ENCODE measurements around the gene FAM107B. TPM values are rescaled to one million over a fixed set of nuclear protein-coding genes. Genes with fewer than 3 reads are reported as not detected.
A peak's percentile ranks its signal among the peaks of the same experiment; 100 is the strongest.

FAM107B gene
- total and polyA plus RNA-seq, 4 donors: 24.9 to 58.1 (median 30.9) TPM

DNA sequence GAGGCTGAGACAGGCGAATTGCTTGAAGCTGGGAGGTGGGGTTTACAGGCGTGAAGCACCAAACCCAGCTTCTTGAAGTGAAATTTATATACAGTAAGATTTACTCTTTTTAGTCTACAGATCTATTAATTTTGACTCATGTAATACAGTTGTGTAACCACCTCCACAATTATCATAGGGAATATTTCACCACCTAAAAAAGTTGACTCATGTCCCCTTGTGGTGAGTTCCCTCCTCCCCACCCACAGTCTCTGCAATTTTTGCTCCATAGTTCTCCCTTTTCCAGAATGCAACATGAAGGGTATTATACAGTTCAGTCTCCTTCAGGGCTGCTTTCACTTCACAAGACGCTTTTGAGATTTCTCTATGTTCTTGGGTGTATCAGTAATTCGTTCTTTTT lies 156.8 kb downstream of the FAM107B start:
- 79% methylated on average over 4 of the region's 4 CpGs for WGBS
- Histone ChIP-seq H3K4me1 (ENCODE audit: control insufficient read depth in 4 of 4, insufficient read depth in 4 of 4, low read length in 3 of 4) (peaks cover 0 to 18% (median 5%) of the 10 kb centered on the region in 4 donors), H3K27ac (ENCODE audit: low read depth in 1 of 2, low read length in 2 of 2) (no peak overlapping the region)

DNA sequence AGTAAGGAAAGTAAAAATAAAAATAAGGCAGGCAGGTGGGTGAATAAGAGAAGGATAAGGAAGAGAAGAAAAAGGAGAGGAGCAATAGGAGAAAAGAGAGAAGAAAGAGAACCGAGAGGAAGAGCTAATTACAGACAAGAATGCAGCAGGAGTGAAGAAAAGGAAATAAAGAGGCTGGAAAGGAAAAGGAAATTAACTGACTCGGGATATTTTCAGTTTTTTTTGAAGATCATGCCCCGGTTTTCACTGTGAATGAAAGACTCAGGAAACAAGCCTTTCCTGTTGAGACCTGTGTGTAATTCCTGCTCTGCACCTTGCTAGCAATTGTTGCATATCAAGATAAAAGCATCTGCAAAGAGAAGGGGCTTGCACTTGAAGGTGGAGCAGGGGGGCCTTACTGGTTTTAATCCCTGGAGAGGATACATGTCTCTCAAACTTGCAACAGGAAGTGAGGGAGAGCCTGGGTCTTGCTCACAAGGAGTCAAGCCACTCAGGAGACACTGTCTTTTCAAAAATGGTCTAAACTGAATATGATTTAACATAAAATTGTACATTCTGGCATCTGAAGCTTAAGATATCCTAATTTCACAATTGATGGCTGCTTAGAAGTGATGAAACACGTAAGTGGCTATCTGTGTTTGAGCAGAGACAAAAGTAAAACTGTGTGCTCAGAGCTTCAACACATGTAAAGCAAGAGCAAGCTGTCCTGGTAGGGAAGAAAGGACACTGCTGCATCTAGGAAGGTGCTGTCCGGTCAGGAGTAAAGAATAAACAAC lies 157.6 kb downstream of the FAM107B start:
- WGBS: 59% methylated on average over 5 of the region's 5 CpGs
- DNase-seq (ENCODE audit: low spot score): no peak
- peaks cover 0 to 25% (median 11%) of the 10 kb centered on the region in 4 donors for H3K4me1 ChIP-seq (ENCODE audit: control insufficient read depth in 4 of 4, insufficient read depth in 4 of 4, low read length in 3 of 4)
- no peaks in the 10 kb centered on the region for H3K27me3 ChIP-seq (ENCODE audit: control insufficient read depth in 4 of 4, insufficient read depth in 4 of 4, low read length in 3 of 4)
- no peaks in the 10 kb centered on the region for H3K36me3 ChIP-seq (ENCODE audit: control insufficient read depth in 4 of 4, insufficient read depth in 3 of 4, low read depth in 1 of 4, low read length in 3 of 4)
- H3K27ac ChIP-seq (ENCODE audit: low read depth in 1 of 2, low read length in 2 of 2): no peak overlapping the region
- no peak overlapping the region for H3K4me3 ChIP-seq (ENCODE audit: low read depth in 1 of 3, low read length in 3 of 3)
- TF ChIP-seq, protein P1, sequence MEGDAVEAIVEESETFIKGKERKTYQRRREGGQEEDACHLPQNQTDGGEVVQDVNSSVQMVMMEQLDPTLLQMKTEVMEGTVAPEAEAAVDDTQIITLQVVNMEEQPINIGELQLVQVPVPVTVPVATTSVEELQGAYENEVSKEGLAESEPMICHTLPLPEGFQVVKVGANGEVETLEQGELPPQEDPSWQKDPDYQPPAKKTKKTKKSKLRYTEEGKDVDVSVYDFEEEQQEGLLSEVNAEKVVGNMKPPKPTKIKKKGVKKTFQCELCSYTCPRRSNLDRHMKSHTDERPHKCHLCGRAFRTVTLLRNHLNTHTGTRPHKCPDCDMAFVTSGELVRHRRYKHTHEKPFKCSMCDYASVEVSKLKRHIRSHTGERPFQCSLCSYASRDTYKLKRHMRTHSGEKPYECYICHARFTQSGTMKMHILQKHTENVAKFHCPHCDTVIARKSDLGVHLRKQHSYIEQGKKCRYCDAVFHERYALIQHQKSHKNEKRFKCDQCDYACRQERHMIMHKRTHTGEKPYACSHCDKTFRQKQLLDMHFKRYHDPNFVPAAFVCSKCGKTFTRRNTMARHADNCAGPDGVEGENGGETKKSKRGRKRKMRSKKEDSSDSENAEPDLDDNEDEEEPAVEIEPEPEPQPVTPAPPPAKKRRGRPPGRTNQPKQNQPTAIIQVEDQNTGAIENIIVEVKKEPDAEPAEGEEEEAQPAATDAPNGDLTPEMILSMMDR (IDR thresholded peaks at IDR 0.05; ENCODE audit: low read depth, low read length, missing input control): no peak
- TF ChIP-seq JUND (IDR thresholded peaks at IDR 0.05) (no peak), SP1 (IDR thresholded peaks at IDR 0.05) (no peak), HNF4G (IDR thresholded peaks at IDR 0.05) (no peak)
- TF ChIP-seq, protein P2, sequence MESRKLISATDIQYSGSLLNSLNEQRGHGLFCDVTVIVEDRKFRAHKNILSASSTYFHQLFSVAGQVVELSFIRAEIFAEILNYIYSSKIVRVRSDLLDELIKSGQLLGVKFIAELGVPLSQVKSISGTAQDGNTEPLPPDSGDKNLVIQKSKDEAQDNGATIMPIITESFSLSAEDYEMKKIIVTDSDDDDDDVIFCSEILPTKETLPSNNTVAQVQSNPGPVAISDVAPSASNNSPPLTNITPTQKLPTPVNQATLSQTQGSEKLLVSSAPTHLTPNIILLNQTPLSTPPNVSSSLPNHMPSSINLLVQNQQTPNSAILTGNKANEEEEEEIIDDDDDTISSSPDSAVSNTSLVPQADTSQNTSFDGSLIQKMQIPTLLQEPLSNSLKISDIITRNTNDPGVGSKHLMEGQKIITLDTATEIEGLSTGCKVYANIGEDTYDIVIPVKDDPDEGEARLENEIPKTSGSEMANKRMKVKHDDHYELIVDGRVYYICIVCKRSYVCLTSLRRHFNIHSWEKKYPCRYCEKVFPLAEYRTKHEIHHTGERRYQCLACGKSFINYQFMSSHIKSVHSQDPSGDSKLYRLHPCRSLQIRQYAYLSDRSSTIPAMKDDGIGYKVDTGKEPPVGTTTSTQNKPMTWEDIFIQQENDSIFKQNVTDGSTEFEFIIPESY (IDR thresholded peaks at IDR 0.05): no peak
- no peaks in the 10 kb centered on the region for H3K9me3 ChIP-seq (ENCODE audit: control insufficient read depth in 4 of 4, low read length in 3 of 4)
- no peak overlapping the region for H3K9ac ChIP-seq (ENCODE audit: low read depth in 1 of 2, low read length in 2 of 2)

More for the DNA sequence above, 156.8 kb downstream of the FAM107B start:
- Histone ChIP-seq H3K27me3 (ENCODE audit: control insufficient read depth in 4 of 4, insufficient read depth in 4 of 4, low read length in 3 of 4) (no peaks in the 10 kb centered on the region), H3K4me3 (ENCODE audit: low read depth in 1 of 3, low read length in 3 of 3) (no peak overlapping the region), H3K36me3 (ENCODE audit: control insufficient read depth in 4 of 4, insufficient read depth in 3 of 4, low read depth in 1 of 4, low read length in 3 of 4) (no peaks in the 10 kb centered on the region), H3K9ac (ENCODE audit: low read depth in 1 of 2, low read length in 2 of 2) (no peak overlapping the region), H3K9me3 (ENCODE audit: control insufficient read depth in 4 of 4, low read length in 3 of 4) (no peaks in the 10 kb centered on the region)
- no peak for TF ChIP-seq FOXA1 (IDR thresholded peaks at IDR 0.05)
- TF ChIP-seq NR2F2 (IDR thresholded peaks at IDR 0.05): no peak
- TF ChIP-seq, protein P2 (IDR thresholded peaks at IDR 0.05): no peak
- TF ChIP-seq GABPA (IDR thresholded peaks at IDR 0.05 in 1 of 2, conservative IDR thresholded peaks at IDR 0.05 in 1 of 2): no peak
- TF ChIP-seq FOXA2 (IDR thresholded peaks at IDR 0.05): no peak
- peak in 1 of 2 donors; percentile 36 for TF ChIP-seq RAD21 (IDR thresholded peaks at IDR 0.05)
- TF ChIP-seq TAF1 (conservative IDR thresholded peaks at IDR 0.05): no peak
- TF ChIP-seq JUND (IDR thresholded peaks at IDR 0.05): no peak
- no peak for TF ChIP-seq HNF4G (IDR thresholded peaks at IDR 0.05)
- no peak for TF ChIP-seq RXRA (IDR thresholded peaks at IDR 0.05)
- TF ChIP-seq HNF4A (conservative IDR thresholded peaks at IDR 0.05): no peak
- TF ChIP-seq SP1 (IDR thresholded peaks at IDR 0.05): no peak
- no peak for TF ChIP-seq EGR1 (IDR thresholded peaks at IDR 0.05; ENCODE audit: low read depth in 2 of 2)
- TF ChIP-seq, protein P3, sequence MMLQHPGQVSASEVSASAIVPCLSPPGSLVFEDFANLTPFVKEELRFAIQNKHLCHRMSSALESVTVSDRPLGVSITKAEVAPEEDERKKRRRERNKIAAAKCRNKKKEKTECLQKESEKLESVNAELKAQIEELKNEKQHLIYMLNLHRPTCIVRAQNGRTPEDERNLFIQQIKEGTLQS (IDR thresholded peaks at IDR 0.05): no peak
- TF ChIP-seq, protein P1 (IDR thresholded peaks at IDR 0.05; ENCODE audit: low read depth, low read length, missing input control): peak; percentile 11
- DNase-seq (ENCODE audit: low spot score): no peak
